PFSK-1 (cell line): ENCODE results near the gene SLC25A45.

Experiments used
- FOXP2 ChIP-seq: optimal IDR thresholded peaks from 2 replicates; pipeline ENCODE3; 2011; ENCODE audit warnings: borderline replicate concordance, control low read depth, inconsistent platforms; ENCODE audit not compliant: insufficient read depth; ENCODE audit errors: extremely low read length, extremely low read depth
- POLR2AphosphoS5 ChIP-seq: IDR thresholded peaks from 2 replicates; pipeline ENCODE4 v1.6.1; 2012; ENCODE audit warnings: low read depth, mild to moderate bottlenecking, control low read depth, low read length, moderate library complexity
- SIN3A ChIP-seq: IDR thresholded peaks from 2 replicates; pipeline ENCODE4 v1.6.1; 2012; ENCODE audit warnings: mild to moderate bottlenecking, low read length, moderate library complexity, borderline replicate concordance; ENCODE audit not compliant: insufficient read depth
- TAF1 ChIP-seq: IDR thresholded peaks from 2 replicates; pipeline ENCODE4 v1.6.1; 2012; ENCODE audit warnings: low read length, control low read depth, borderline replicate concordance; ENCODE audit not compliant: insufficient read depth
- TF ChIP-seq, protein P1 (sequence below), 2 experiments: IDR thresholded peaks; 2 replicates each; pipeline versions ENCODE4 v1.6.1 to v1.8.0; 2011 to 2012; ENCODE audit warnings: low read depth in 2 of 2, low read length in 2 of 2, control low read depth in 1 of 2, inconsistent platforms in 1 of 2, mild to moderate bottlenecking in 1 of 2, moderate library complexity in 1 of 2; ENCODE audit not compliant: insufficient read depth in 1 of 2

The SLC25A45 gene

DNA sequence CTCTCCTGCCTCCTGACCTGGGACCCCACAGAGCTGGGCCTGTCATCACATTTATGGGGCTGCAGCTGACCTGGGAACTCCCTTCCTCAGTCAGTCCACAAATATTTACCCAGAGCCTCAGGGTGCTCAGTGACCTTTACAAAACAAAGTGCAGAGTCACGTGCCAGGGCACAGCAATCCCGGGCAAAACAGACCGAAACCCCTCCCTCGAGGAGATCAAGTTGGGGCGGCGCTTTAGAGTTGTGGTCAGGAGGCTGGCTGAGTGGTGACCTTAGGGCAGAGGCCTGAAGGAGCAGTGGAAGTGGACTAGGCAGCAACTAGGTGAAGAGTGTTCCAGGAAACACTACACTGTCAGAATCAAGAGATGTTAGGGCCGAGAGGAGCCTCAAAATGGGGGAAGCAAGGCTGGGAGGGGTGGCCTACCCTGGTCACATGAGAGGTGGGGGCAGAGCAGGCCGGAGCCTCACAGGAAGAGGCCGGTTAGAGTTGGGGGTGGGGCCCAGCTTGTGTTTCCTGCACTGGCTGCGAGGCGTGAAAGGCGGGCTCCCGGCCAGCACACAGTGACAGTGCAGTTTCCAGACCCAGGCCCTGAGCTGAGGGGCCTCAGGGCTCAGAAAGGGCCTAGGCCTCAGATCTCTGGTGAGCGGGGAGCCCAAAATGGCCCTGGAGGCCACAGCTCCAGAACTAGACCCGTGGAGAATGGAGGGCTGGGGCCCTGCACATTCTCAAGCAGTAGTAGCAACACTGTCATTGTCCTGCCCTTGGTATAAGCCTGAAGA, 36.4 kb upstream of the SLC25A45 start:
- TF ChIP-seq SIN3A (peak; percentile 78; the same call in 1 of the 2 replicates), TAF1 (peak; percentile 51; the same call in 1 of the 2 replicates), POLR2AphosphoS5 (peak; percentile 52; the same call in 1 of the 2 replicates), FOXP2 (no peak)
- TF ChIP-seq, protein P1, sequence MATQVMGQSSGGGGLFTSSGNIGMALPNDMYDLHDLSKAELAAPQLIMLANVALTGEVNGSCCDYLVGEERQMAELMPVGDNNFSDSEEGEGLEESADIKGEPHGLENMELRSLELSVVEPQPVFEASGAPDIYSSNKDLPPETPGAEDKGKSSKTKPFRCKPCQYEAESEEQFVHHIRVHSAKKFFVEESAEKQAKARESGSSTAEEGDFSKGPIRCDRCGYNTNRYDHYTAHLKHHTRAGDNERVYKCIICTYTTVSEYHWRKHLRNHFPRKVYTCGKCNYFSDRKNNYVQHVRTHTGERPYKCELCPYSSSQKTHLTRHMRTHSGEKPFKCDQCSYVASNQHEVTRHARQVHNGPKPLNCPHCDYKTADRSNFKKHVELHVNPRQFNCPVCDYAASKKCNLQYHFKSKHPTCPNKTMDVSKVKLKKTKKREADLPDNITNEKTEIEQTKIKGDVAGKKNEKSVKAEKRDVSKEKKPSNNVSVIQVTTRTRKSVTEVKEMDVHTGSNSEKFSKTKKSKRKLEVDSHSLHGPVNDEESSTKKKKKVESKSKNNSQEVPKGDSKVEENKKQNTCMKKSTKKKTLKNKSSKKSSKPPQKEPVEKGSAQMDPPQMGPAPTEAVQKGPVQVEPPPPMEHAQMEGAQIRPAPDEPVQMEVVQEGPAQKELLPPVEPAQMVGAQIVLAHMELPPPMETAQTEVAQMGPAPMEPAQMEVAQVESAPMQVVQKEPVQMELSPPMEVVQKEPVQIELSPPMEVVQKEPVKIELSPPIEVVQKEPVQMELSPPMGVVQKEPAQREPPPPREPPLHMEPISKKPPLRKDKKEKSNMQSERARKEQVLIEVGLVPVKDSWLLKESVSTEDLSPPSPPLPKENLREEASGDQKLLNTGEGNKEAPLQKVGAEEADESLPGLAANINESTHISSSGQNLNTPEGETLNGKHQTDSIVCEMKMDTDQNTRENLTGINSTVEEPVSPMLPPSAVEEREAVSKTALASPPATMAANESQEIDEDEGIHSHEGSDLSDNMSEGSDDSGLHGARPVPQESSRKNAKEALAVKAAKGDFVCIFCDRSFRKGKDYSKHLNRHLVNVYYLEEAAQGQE (IDR thresholded peaks at IDR 0.05; ENCODE audit: insufficient read depth in 1 of 2, low read depth in 2 of 2, low read length in 2 of 2): peak in 1 of 2 experiments; percentile 35; a peak in 1 of 4 replicates

GRCh38 chr11:65418431-65418680, 35.9 kb upstream of the SLC25A45 start:
- TF ChIP-seq TAF1 (no peak), SIN3A (no peak), FOXP2 (no peak), POLR2AphosphoS5 (no peak)
- TF ChIP-seq, protein P1 (IDR thresholded peaks at IDR 0.05; ENCODE audit: insufficient read depth in 1 of 2, low read depth in 2 of 2, low read length in 2 of 2): no peak

DNA sequence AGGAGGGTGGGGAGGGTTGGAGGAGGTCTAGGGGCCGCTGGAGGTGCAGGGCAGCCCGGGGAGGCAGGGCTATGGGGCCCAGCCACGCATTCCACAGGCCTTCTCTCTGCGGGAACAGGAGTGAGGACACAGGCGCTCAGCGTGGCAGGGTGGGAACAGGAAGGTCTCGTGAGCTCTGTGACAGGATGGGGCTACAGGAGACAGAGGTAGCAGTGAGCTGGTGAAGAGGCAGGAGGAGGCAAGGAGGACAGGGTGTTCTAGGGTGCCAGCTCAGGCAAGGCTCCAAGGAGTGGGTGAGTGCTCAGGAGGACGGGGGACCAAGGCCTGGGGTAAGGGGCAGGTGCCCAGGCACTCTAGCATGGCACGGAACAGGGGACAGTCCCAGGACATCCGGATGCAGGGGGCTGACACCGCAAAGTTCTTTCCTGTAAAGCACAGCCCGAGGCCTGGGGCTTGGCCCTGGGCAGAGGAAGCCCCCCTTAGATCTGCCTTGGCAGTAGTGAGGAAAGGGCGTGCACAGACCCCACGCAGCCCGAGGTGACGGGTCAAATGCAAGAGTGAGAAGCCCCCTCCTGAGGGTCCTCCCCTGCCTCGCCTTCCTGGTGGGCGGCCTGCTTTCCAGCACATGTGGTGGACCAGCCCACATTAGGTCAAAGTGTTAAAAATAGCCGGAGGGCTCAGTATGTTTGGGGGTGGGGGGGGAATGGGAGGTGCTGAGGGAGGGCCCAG, 35.4 kb upstream of the SLC25A45 start:
- TF ChIP-seq SIN3A: no peak
- TF ChIP-seq, protein P1 (IDR thresholded peaks at IDR 0.05; ENCODE audit: insufficient read depth in 1 of 2, low read depth in 2 of 2, low read length in 2 of 2): 0 out of 4 replicates have a peak, but pooled peaks of 1 of the 2 experiments have one; percentile 6
- TF ChIP-seq TAF1: no peak
- TF ChIP-seq POLR2AphosphoS5: no peak

DNA sequence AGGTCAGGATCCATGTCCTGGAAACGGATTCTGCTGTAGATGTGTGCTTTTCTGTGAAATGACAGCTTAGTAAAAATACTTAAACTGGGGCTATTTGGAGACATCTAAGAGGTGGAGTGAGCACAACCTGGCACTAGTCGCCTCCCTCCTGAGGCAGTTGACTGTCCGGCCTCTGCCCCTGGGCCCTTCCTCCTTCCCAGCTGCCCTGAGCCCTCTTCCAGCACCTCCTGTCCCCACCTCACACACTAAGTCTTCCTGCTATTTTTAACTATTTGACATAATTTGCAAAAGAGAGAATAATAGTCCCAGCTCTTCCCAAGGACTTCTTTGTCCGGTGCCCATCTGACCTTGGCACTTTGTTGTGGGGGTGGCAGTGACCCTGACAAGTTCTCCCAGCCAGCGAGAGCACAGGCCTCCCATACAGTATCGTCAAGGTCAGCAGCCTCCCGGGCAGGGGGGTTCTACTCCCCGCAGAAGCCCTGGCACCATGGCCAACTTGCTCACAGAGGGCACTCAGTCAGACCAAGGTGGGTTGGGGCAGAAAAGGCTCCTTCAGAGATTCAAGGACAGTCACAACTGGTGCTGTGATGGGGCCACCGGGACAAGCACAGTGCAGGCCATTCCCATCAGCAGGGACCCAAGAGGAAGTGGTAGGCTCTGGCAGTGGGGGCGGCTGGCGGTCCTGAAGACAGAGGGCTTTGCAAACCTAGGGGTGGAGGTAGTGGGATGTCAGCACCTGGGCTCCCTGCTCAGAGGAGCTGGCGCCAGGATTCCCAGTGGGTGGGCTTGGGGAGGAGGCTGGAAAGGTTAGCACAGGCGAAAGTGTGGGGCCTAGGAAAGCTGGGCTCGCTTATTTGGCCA, 34.6 kb upstream of the SLC25A45 start:
- TF ChIP-seq, protein P1 (IDR thresholded peaks at IDR 0.05; ENCODE audit: insufficient read depth in 1 of 2, low read depth in 2 of 2, low read length in 2 of 2): no peak
- no peak for TF ChIP-seq POLR2AphosphoS5
- TF ChIP-seq TAF1: no peak
- TF ChIP-seq FOXP2: no peak
- TF ChIP-seq SIN3A: no peak
